AG04450 (cell line): ENCODE data around the gene TMEM184C. TPM values are rescaled to one million over a fixed set of nuclear protein-coding genes. Genes with fewer than 3 reads are reported as not detected.
A peak's percentile ranks its signal among the peaks of the same experiment; 100 is the strongest.

Experiments
- CTCF ChIA-PET: fragments of 300-600, 350-600 bp; formaldehyde crosslinking; extraction: SDS; loops from one replicate; lab custom pipeline; 2022; ENCODE audit warnings: antibody characterized with exemption, inconsistent platforms; lab: Charles Lee
- POLR2A ChIA-PET: fragments of 350-600 bp; formaldehyde crosslinking; extraction: SDS; loops from one replicate; lab custom pipeline; 2021; ENCODE audit warnings: antibody characterized with exemption, inconsistent platforms; lab: Yijun Ruan, JAX
- DNase-seq: peaks from one replicate; pipeline ENCODE4 v3.0.0-alpha.2; 2011; ENCODE audit warnings: low read depth, low spot score
- H3K27ac ChIP-seq: one replicate; pipeline ENCODE4 v1.5.1; 2012; ENCODE audit warnings: low read depth, low read length, control low read depth
- H3K27me3 ChIP-seq: one replicate; pipeline ENCODE4 v1.6.0; 2012; ENCODE audit warnings: low read length; ENCODE audit not compliant: control insufficient read depth, insufficient read depth
- H3K4me3 ChIP-seq: 2 replicates; pipeline ENCODE4 v1.5.1; 2011; ENCODE audit warnings: mild to moderate bottlenecking, low read depth, low read length, control low read depth
- H3K9me3 ChIP-seq: 2 replicates; pipeline ENCODE4 v1.5.1; 2012; ENCODE audit warnings: low read length; ENCODE audit not compliant: control insufficient read depth, insufficient read depth
- polyA plus RNA-seq: library from polyadenylated mRNA; depleted of rRNA; stranded (reverse); fragments of >200 nt; gene quantifications from 2 replicates; pipeline ENCODE4 v1.2.3, GENCODE V29; 2011
- TF ChIP-seq, protein P1 (sequence below): IDR thresholded peaks from 2 replicates; pipeline ENCODE4 v1.5.1; 2011; ENCODE audit warnings: low read depth, low read length, control low read depth, inconsistent platforms

Gene TMEM184C
- polyA plus RNA-seq, 1 experiment, result 40.6 TPM

DNA sequence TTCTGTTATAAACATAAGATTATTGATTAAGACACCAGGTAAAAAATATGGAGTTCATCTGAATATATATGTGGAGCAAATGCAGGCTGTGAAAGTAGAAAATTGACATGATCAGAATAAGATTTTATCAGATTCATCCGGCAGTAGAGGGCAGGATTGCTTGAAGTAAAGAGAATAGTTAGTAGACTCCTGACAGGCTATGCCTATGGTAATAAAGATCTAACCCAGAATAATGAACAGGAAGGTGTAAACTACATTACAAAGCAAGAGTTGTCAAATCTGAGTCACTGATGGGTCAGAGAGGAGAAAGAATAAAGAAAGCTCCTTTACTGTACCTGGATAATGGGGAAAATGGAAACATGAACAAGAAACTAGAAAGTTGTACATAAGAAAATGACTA, 20.8 kb upstream of the TMEM184C start:
- POLR2A ChIA-PET, result interaction anchor here (1.3 kb wide), 1 partner anchor 21 kb away, joined by 7 read pairs; the partner anchor contains the start of gene TMEM184C
- DNase-seq, result no peak

DNA sequence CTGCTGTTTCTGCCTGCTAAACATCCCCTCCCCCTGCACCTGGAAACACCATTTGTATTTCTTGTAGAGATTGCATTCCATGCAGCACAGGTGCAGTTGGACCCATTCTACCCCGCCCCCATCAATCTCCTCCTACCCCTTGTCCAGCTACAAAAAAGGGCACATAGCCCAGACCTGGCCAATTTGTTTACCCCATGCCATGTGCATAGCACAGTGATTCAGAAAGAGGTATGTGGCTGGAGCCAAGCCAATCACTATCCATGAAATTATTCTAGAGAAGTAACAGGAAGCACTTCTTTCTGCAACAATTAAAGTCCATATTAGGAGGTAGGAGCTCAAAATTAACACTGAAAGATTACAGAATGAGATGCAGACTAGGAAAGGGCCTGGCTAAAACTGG, 20.2 kb upstream of the TMEM184C start:
- ChIA-PET CTCF (interaction anchor here (0.6 to 7.6 kb wide), 10 partner anchors 8 to 578 kb away, joined by 3 to 117 read pairs (median 5); partner anchors contain the start of gene TMEM184C), POLR2A (interaction anchor here (0.7 to 1.3 kb wide), 3 partner anchors 20 to 493 kb away, joined by 3 to 7 read pairs (median 4); partner anchors contain the start of genes ARHGAP10 and TMEM184C)
- Histone ChIP-seq H3K4me3 (no peak overlapping the region), H3K27me3 (no peaks in the 10 kb centered on the region), H3K27ac (peak overlapping the region; percentile 92), H3K9me3 (no peaks in the 10 kb centered on the region)
- peak; percentile 87 for DNase-seq
- TF ChIP-seq, protein P1, sequence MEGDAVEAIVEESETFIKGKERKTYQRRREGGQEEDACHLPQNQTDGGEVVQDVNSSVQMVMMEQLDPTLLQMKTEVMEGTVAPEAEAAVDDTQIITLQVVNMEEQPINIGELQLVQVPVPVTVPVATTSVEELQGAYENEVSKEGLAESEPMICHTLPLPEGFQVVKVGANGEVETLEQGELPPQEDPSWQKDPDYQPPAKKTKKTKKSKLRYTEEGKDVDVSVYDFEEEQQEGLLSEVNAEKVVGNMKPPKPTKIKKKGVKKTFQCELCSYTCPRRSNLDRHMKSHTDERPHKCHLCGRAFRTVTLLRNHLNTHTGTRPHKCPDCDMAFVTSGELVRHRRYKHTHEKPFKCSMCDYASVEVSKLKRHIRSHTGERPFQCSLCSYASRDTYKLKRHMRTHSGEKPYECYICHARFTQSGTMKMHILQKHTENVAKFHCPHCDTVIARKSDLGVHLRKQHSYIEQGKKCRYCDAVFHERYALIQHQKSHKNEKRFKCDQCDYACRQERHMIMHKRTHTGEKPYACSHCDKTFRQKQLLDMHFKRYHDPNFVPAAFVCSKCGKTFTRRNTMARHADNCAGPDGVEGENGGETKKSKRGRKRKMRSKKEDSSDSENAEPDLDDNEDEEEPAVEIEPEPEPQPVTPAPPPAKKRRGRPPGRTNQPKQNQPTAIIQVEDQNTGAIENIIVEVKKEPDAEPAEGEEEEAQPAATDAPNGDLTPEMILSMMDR, result no peak

More for the DNA sequence above, 20.8 kb upstream of the TMEM184C start:
- Histone ChIP-seq H3K27ac (no peak overlapping the region), H3K9me3 (no peaks in the 10 kb centered on the region), H3K4me3 (no peak overlapping the region), H3K27me3 (no peaks in the 10 kb centered on the region)
- CTCF ChIA-PET, result interaction anchor here (0.8 to 7.6 kb wide), 8 partner anchors 9 to 578 kb away, joined by 3 to 117 read pairs (median 6); partner anchors contain the start of gene TMEM184C
- TF ChIP-seq, protein P1, result no peak

DNA sequence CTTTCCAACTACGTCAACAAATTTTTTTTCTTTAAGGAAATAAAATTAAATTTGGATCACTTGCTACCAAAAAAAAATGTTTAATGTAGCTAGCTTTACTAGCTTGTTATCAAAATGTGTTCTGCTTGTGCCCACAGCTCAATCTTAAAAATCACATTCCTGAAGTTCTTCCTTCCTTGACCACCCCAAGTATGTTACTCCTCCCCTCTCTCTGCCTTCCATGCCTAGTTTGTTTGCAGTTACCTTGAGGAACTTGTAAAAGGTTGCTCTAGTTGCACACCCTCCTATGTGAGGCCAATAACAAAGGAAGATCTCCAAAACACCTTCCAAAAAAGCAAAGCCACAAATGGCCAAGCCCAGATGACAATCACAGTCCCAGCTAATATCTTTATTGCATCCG, 19.6 kb upstream of the TMEM184C start:
- TF ChIP-seq, protein P1, result no peak
- CTCF ChIA-PET, result interaction anchor here (0.6 to 7.6 kb wide), 8 partner anchors 8 to 579 kb away, joined by 3 to 117 read pairs (median 6); partner anchors contain the start of gene TMEM184C
- Histone ChIP-seq H3K27ac (peak overlapping the region; percentile 92), H3K27me3 (no peaks in the 10 kb centered on the region), H3K4me3 (no peak overlapping the region), H3K9me3 (no peaks in the 10 kb centered on the region)
- POLR2A ChIA-PET, result interaction anchor here (0.7 to 1.3 kb wide), 3 partner anchors 19 to 494 kb away, joined by 3 to 7 read pairs (median 4); partner anchors contain the start of genes ARHGAP10 and TMEM184C
- no peak for DNase-seq

DNA sequence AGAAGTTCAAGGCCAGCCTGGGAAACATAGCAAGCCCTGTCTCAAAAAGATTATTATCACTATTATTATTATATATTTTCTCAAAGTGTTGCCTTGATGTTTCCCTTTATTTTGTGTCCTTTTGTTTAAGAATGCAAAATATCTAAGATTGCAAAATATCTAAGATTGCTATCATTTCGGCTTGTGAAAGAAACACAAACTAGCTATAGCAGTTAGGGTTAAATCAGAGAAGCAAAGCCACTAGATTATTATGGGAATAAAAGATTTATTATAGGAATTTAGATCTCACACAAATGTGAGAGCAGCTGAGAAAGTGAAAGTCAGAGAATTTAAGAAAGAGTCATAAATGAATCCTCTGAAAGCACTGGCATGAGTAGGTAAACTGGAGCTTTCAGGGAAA, 18.0 kb upstream of the TMEM184C start:
- ChIA-PET POLR2A (interaction anchor here (1.5 to 1.7 kb wide), 2 partner anchors 18 to 133 kb away, joined by 6 to 11 read pairs; partner anchors contain the start of genes ARHGAP10 and TMEM184C), CTCF (interaction anchor here (2.4 to 3.7 kb wide), 3 partner anchors 10 to 502 kb away, joined by 7 to 24 read pairs (median 21); no protein-coding TSS in a partner anchor)
- TF ChIP-seq, protein P1, result no peak
- DNase-seq, result no peak
- Histone ChIP-seq H3K27me3 (no peaks in the 10 kb centered on the region), H3K4me3 (no peak overlapping the region), H3K27ac (peak overlapping the region; percentile 63), H3K9me3 (no peaks in the 10 kb centered on the region)

DNA sequence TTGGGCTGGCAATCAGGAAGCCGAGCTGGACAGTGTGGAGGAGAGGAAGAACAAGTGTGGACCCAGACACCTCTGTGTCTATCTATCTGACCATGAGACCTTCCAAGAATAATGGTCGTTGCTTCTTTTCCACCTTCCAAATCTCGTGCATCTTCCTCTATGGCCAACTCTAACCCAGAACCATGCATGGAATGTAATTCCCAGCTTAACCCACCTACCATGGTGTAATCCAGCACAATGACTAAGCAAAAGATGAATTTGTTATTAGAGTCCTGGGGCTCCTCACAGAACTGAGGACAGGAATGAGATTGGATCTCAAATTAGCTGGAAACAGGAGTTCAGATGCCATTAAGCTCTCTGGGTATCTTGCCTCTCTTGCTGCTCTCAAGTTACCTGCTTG, 17.4 kb upstream of the TMEM184C start:
- DNase-seq, result peak; percentile 47

More for the DNA sequence above, 17.4 kb upstream of the TMEM184C start:
- H3K9me3 ChIP-seq, result no peaks in the 10 kb centered on the region
- TF ChIP-seq, protein P1, result no peak
- no peaks in the 10 kb centered on the region for H3K27me3 ChIP-seq
- no peak overlapping the region for H3K4me3 ChIP-seq
- H3K27ac ChIP-seq, result peak overlapping the region; percentile 78
- POLR2A ChIA-PET, result interaction anchor here (1.5 to 1.7 kb wide), 2 partner anchors 18 to 132 kb away, joined by 6 to 11 read pairs; partner anchors contain the start of genes ARHGAP10 and TMEM184C
- CTCF ChIA-PET, result interaction anchor here (2.4 to 3.7 kb wide), 3 partner anchors 10 to 503 kb away, joined by 7 to 24 read pairs (median 21); no protein-coding TSS in a partner anchor
